NCI-H2107 (cell line): ENCODE results near the gene TRAF4.
"Not testable (repeated sequence)": the region's sequence is repeated elsewhere in the genome, so short reads cannot be mapped to it uniquely, and the experiment has no call there.

ENCODE experiments used
- DNase-seq: peaks from one replicate; lab custom pipeline; 2025; lab: John Stamatoyannopoulos, UW

Gene TRAF4

GRCh38 chr17:28748852-28749515 is 5.2 kb downstream of the TRAF4 start:
- no peak for DNase-seq

- no peak for DNase-seq
These were observed 5.8 kb downstream of the TRAF4 start for GRCh38 chr17:28749516-28750177.

GRCh38 chr17:28750178-28751047 is 6.6 kb downstream of the TRAF4 start:
- DNase-seq: peak; percentile 87

GRCh38 chr17:28751600-28752366 is 8.0 kb downstream of the TRAF4 start:
- DNase-seq: no peak

- DNase-seq: no peak
These were observed 11.7 kb downstream of the TRAF4 start for GRCh38 chr17:28755486-28755885.

- DNase-seq: no peak
These were observed 12.4 kb downstream of the TRAF4 start for GRCh38 chr17:28756049-28756804.

GRCh38 chr17:28758411-28759121 is 14.8 kb downstream of the TRAF4 start:
- no peak for DNase-seq

- no peak for DNase-seq
These were observed 15.6 kb downstream of the TRAF4 start for GRCh38 chr17:28759256-28759865.

GRCh38 chr17:28760601-28761562 is 17.1 kb downstream of the TRAF4 start:
- DNase-seq: no peak

- DNase-seq: no peak
These were observed 19.5 kb downstream of the TRAF4 start for GRCh38 chr17:28763137-28763799.

- DNase-seq: peak; percentile 21
These were observed 20.0 kb downstream of the TRAF4 start for GRCh38 chr17:28763804-28764266.

- no peak for DNase-seq
These were observed 21.2 kb downstream of the TRAF4 start for GRCh38 chr17:28765038-28765437.

GRCh38 chr17:28773736-28774135 is 29.9 kb downstream of the TRAF4 start:
- no peak for DNase-seq

- DNase-seq: no peak
These were observed 30.4 kb downstream of the TRAF4 start for GRCh38 chr17:28774206-28774605.

- DNase-seq: no peak
These were observed 33.4 kb downstream of the TRAF4 start for GRCh38 chr17:28777178-28777577.

- DNase-seq: not testable (repeated sequence)
These were observed 35.8 kb downstream of the TRAF4 start for GRCh38 chr17:28779601-28780000.

GRCh38 chr17:28783161-28783560 is 39.4 kb downstream of the TRAF4 start:
- DNase-seq: no peak

GRCh38 chr17:28788100-28788499 is 44.3 kb downstream of the TRAF4 start:
- DNase-seq: no peak
